OCI-LY7 (cell line): ENCODE results near the gene DLGAP1. TPM values are rescaled to one million over a fixed set of nuclear protein-coding genes. Genes with fewer than 3 reads are reported as not detected.

Source experiments
- BruUV-seq: library from RNA; stranded (reverse); fragments of 400-500 nt; replicated peaks from 2 replicates; lab custom pipeline; 2021; lab: Mats Ljungman, UMichigan
- CTCF ChIA-PET: fragments of 300-600 bp; sonication (Branson Sonifier 250); formaldehyde crosslinking; loops from one replicate; lab custom pipeline; 2022; ENCODE audit warnings: antibody characterized with exemption; ENCODE audit not compliant: unreplicated experiment; lab: Charles Lee
- POLR2A ChIA-PET: fragments of 300-600 bp; sonication (Branson Sonifier 250); formaldehyde crosslinking; loops from one replicate; lab custom pipeline; 2022; ENCODE audit warnings: antibody characterized with exemption; lab: Charles Lee
- DNase-seq: peaks from one replicate; pipeline ENCODE4 v3.0.0-alpha.2; 2015; ENCODE audit warnings: low spot score
- H2AFZ ChIP-seq: fragments of 200-600 bp; sonication (generic), shearing (Covaris generic); 2 replicates; pipeline ENCODE4 v1.6.1; 2014; ENCODE audit warnings: mild to moderate bottlenecking, antibody characterized with exemption, low read length, moderate library complexity
- H3K27ac ChIP-seq: fragments of 200-600 bp; sonication (generic); 2 replicates; pipeline ENCODE4 v1.5.1; 2014; ENCODE audit warnings: mixed run types, low read depth, mild to moderate bottlenecking, moderate library complexity, low read length, inconsistent platforms; ENCODE audit not compliant: poor library complexity, severe bottlenecking
- H3K36me3 ChIP-seq: fragments of 200-600 bp; sonication (generic); 2 replicates; pipeline ENCODE4 v1.6.1; 2014; ENCODE audit warnings: mild to moderate bottlenecking, antibody characterized with exemption, low read length, moderate library complexity, mixed read lengths; ENCODE audit not compliant: insufficient read depth
- H3K4me1 ChIP-seq: fragments of 200-600 bp; sonication (generic); 2 replicates; pipeline ENCODE4 v1.5.1; 2014; ENCODE audit warnings: mild to moderate bottlenecking, low read length; ENCODE audit not compliant: insufficient read depth, poor library complexity, severe bottlenecking
- H3K4me2 ChIP-seq: fragments of 200-600 bp; sonication (generic); 2 replicates; pipeline ENCODE4 v1.6.1; 2014; ENCODE audit warnings: mild to moderate bottlenecking, low read length
- H3K4me3 ChIP-seq: fragments of 200-600 bp; sonication (generic); 2 replicates; pipeline ENCODE4 v1.5.1; 2014; ENCODE audit warnings: mild to moderate bottlenecking, low read depth, low read length; ENCODE audit not compliant: poor library complexity, severe bottlenecking
- H3K79me2 ChIP-seq: fragments of 200-600 bp; sonication (generic); 2 replicates; pipeline ENCODE4 v1.6.1; 2016; ENCODE audit warnings: low read depth, mild to moderate bottlenecking, low read length, moderate library complexity, mixed read lengths; ENCODE audit not compliant: insufficient read depth
- H3K9me2 ChIP-seq: fragments of 200-600 bp; sonication (generic); 2 replicates; pipeline ENCODE4 v1.6.1; 2016; ENCODE audit warnings: mild to moderate bottlenecking, low read length, mixed read lengths; ENCODE audit not compliant: insufficient read depth
- H3K9me3 ChIP-seq: fragments of 200-600 bp; sonication (generic); 2 replicates; pipeline ENCODE4 v1.6.1; 2014; ENCODE audit warnings: mild to moderate bottlenecking, mixed run types, low read length, mixed read lengths
- H4K20me1 ChIP-seq: fragments of 200-600 bp; sonication (generic); 2 replicates; pipeline ENCODE4 v1.6.1; 2014; ENCODE audit warnings: mild to moderate bottlenecking, antibody characterized with exemption, low read length, moderate library complexity, mixed read lengths; ENCODE audit not compliant: insufficient read depth
- CTCF ChIP-seq: fragments of 200-600 bp; sonication (generic); conservative IDR thresholded peaks from 2 replicates; pipeline ENCODE4 v1.5.1; 2014; ENCODE audit warnings: mild to moderate bottlenecking, antibody characterized with exemption, low read length, moderate library complexity, mixed read lengths
- EZH2phosphoT487 ChIP-seq: fragments of 200-600 bp; sonication (generic); IDR thresholded peaks from 2 replicates; pipeline ENCODE4 v1.6.1; 2018; ENCODE audit warnings: low read depth, borderline replicate concordance, mild to moderate bottlenecking, mixed run types, antibody characterized with exemption, low read length, moderate library complexity, mixed read lengths
- intact Hi-C: fragments of 100-400 bp; cut with micrococcal nuclease; formaldehyde crosslinking; loops from one replicate; pipeline ENCODE4 v1.10.0; 2022; ENCODE audit not compliant: unreplicated experiment
- total RNA-seq, 2 experiments: library from RNA; depleted of rRNA in 1 of 2; stranded (reverse); fragments of >200 nt in 1 of 2; shearing (Covaris generic) in 1 of 2; gene quantifications; 2 replicates each; pipeline ENCODE4 v1.2.3, GENCODE V29; 2014 to 2022

DLGAP1 gene
- total RNA-seq, 2 experiments from 2014 or later, result 0.22 TPM; not detected in 1

GRCh38 chr18:4352746-4353551 lies 102.2 kb downstream of the DLGAP1 start:
- BruUV-seq, result no TSS peak
- intact Hi-C loops, result no loop called here
- Histone ChIP-seq H3K27ac (no peak overlapping the region), H4K20me1 (no peaks in the 10 kb centered on the region), H3K79me2 (no peaks in the 10 kb centered on the region), H3K9me2 (no peaks in the 10 kb centered on the region; the same call in 1 of the 2 replicates), H3K4me2 (no peak overlapping the region), H3K36me3 (no peaks in the 10 kb centered on the region), H3K4me1 (no peaks in the 10 kb centered on the region), H3K4me3 (no peak overlapping the region), H2AFZ (no peak overlapping the region), H3K9me3 (no peaks in the 10 kb centered on the region)
- POLR2A ChIA-PET, result no interaction called here
- CTCF ChIA-PET, result no interaction called here
- DNase-seq, result no peak
- no peak for TF ChIP-seq CTCF
- TF ChIP-seq EZH2phosphoT487, result no peak

GRCh38 chr18:4351005-4351404 lies 104.1 kb downstream of the DLGAP1 start:
- no peak for TF ChIP-seq EZH2phosphoT487
- TF ChIP-seq CTCF, result no peak
- Histone ChIP-seq H3K4me2 (no peak overlapping the region), H3K36me3 (no peaks in the 10 kb centered on the region), H4K20me1 (no peaks in the 10 kb centered on the region), H3K27ac (no peak overlapping the region), H2AFZ (no peak overlapping the region), H3K4me1 (no peaks in the 10 kb centered on the region), H3K9me2 (no peaks in the 10 kb centered on the region; the same call in 1 of the 2 replicates), H3K9me3 (no peaks in the 10 kb centered on the region), H3K79me2 (no peaks in the 10 kb centered on the region), H3K4me3 (no peak overlapping the region)
- ChIA-PET CTCF (no interaction called here), POLR2A (no interaction called here)
- DNase-seq, result no peak
- no TSS peak for BruUV-seq
- intact Hi-C loops, result no loop called here

- Histone ChIP-seq H2AFZ (no peak overlapping the region), H3K4me2 (no peak overlapping the region), H3K4me3 (no peak overlapping the region), H3K9me2 (no peaks in the 10 kb centered on the region), H3K9me3 (no peaks in the 10 kb centered on the region), H4K20me1 (no peaks in the 10 kb centered on the region), H3K36me3 (no peaks in the 10 kb centered on the region), H3K27ac (no peak overlapping the region), H3K4me1 (no peaks in the 10 kb centered on the region), H3K79me2 (no peaks in the 10 kb centered on the region)
- TF ChIP-seq CTCF (no peak), EZH2phosphoT487 (no peak)
- ChIA-PET CTCF (no interaction called here), POLR2A (no interaction called here)
- DNase-seq, result no peak
- BruUV-seq, result no TSS peak
- intact Hi-C loops, result no loop called here
These were observed 119.7 kb downstream of the DLGAP1 start for GRCh38 chr18:4335386-4335785.
